Osteoblast (primary cell): Measurements from ENCODE around the gene FBXW8. TPM values are rescaled to one million over a fixed set of nuclear protein-coding genes. Genes with fewer than 3 reads are reported as not detected.
A peak's percentile ranks its signal among the peaks of the same experiment; 100 is the strongest.

ENCODE experiments used
- DNase-seq: peaks from one replicate; pipeline ENCODE4 v3.0.0; 2011; ENCODE audit warnings: low spot score, mixed read lengths; ENCODE audit not compliant: insufficient read length; ENCODE audit errors: missing footprints
- H2AFZ ChIP-seq: 2 replicates; pipeline ENCODE4 v1.6.0; 2011; ENCODE audit warnings: mild to moderate bottlenecking, low read length
- H3K27ac ChIP-seq: 2 replicates; pipeline ENCODE4 v1.5.1; 2011; ENCODE audit warnings: mild to moderate bottlenecking, low read depth, low read length, moderate library complexity
- H3K27me3 ChIP-seq: 2 replicates; pipeline ENCODE4 v1.6.0; 2012; ENCODE audit warnings: mild to moderate bottlenecking, control low read depth, inconsistent platforms, low read length, moderate library complexity; ENCODE audit not compliant: insufficient read depth
- H3K36me3 ChIP-seq: 2 replicates; pipeline ENCODE4 v1.5.1; 2011; ENCODE audit warnings: mild to moderate bottlenecking, low read length, control low read depth, moderate library complexity; ENCODE audit not compliant: insufficient read depth
- H3K4me1 ChIP-seq: 2 replicates; pipeline ENCODE4 v1.5.1; 2011; ENCODE audit warnings: mild to moderate bottlenecking, low read length, control low read depth, moderate library complexity; ENCODE audit not compliant: insufficient read depth
- H3K4me2 ChIP-seq: 2 replicates; pipeline ENCODE4 v1.6.0; 2011; ENCODE audit warnings: mild to moderate bottlenecking, low read length; ENCODE audit not compliant: insufficient read depth
- H3K4me3 ChIP-seq: fragments of 200-600 bp; sonication (generic); 3 replicates; pipeline ENCODE4 v1.5.1; 2012; ENCODE audit warnings: mild to moderate bottlenecking, low read length, inconsistent platforms; ENCODE audit not compliant: insufficient read depth
- H3K79me2 ChIP-seq: 2 replicates; pipeline ENCODE4 v1.6.0; 2012; ENCODE audit warnings: mild to moderate bottlenecking, low read length, control low read depth, inconsistent platforms; ENCODE audit not compliant: insufficient read depth
- H3K9me3 ChIP-seq: 2 replicates; pipeline ENCODE4 v1.5.1; 2011; ENCODE audit warnings: low read depth, low read length, control low read depth
- H4K20me1 ChIP-seq: 2 replicates; pipeline ENCODE4 v1.6.0; 2012; ENCODE audit warnings: mild to moderate bottlenecking, low read length, control low read depth; ENCODE audit not compliant: insufficient read depth
- total RNA-seq: library from RNA; depleted of rRNA; stranded (reverse); fragments of >200 nt; gene quantifications from 2 replicates; pipeline ENCODE4 v1.2.3, GENCODE V29; 2012
- TF ChIP-seq, protein P1 (sequence below): IDR thresholded peaks from 2 replicates; pipeline ENCODE4 v1.5.1; 2011; ENCODE audit warnings: mild to moderate bottlenecking, low read depth, low read length, moderate library complexity; ENCODE audit errors: extremely low read depth

The FBXW8 gene
- total RNA-seq, 1 donor, result 27.5 TPM

GRCh38 chr12:116924558-116925453 lies 14.1 kb downstream of the FBXW8 start:
- Histone ChIP-seq H4K20me1 (peaks cover 61% of the 10 kb centered on the region), H3K27me3 (no peaks in the 10 kb centered on the region), H3K79me2 (peaks cover 80% of the 10 kb centered on the region), H3K4me3 (no peak overlapping the region), H3K4me2 (peak overlapping the region; percentile 0), H2AFZ (no peak overlapping the region), H3K27ac (peak overlapping the region; percentile 15), H3K4me1 (peaks cover 22% of the 10 kb centered on the region), H3K36me3 (peaks cover 20% of the 10 kb centered on the region), H3K9me3 (no peaks in the 10 kb centered on the region)
- TF ChIP-seq, protein P1, sequence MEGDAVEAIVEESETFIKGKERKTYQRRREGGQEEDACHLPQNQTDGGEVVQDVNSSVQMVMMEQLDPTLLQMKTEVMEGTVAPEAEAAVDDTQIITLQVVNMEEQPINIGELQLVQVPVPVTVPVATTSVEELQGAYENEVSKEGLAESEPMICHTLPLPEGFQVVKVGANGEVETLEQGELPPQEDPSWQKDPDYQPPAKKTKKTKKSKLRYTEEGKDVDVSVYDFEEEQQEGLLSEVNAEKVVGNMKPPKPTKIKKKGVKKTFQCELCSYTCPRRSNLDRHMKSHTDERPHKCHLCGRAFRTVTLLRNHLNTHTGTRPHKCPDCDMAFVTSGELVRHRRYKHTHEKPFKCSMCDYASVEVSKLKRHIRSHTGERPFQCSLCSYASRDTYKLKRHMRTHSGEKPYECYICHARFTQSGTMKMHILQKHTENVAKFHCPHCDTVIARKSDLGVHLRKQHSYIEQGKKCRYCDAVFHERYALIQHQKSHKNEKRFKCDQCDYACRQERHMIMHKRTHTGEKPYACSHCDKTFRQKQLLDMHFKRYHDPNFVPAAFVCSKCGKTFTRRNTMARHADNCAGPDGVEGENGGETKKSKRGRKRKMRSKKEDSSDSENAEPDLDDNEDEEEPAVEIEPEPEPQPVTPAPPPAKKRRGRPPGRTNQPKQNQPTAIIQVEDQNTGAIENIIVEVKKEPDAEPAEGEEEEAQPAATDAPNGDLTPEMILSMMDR, result no peak
- peak; percentile 47 for DNase-seq

DNA sequence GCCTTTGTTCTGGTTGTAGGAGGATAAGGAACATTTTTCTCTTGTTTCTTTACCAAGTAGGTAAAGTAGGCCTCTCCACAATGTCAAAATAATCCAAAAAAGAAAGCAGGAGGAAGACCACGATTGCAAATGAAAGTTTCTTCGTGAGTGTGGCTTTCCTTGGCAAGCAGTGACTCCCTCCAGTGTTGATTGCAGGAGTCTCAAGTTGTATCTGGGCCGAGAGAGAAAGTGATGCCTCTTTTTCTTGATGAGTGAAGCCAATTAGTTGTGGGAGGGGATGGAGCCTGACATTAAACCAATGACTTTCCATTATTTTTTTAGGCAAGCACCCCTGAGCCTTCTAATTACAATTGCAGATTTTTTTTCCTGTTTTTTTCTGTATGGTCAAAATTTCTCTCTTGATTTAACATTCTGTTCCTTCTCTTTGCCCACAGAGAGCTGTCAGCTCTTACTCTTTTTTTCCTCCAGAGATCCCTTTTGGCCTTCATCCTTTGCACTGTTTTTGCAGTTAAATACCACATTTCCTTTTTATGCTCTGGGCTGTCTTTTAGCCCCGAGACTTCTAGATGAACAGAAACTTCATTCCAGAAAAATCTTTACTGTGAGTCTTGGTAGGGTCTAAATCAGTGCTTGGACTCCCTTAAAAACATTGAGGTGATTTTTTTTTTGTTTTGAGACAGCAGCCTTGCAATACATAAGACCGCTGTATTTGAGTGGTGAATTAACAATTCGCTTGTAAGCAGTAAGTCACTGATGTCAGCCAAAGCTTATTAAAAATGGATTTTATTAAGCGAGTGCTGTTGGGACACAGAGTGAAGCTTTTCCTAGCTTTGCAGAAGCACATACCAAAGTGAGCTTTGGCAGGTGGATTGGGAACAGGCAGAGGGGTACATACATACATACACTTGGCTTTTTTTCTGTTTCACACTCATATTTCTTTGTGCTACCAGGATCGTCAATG lies 15.8 kb downstream of the FBXW8 start:
- Histone ChIP-seq H3K9me3 (no peaks in the 10 kb centered on the region), H3K27ac (no peak overlapping the region), H2AFZ (no peak overlapping the region), H3K4me3 (no peak overlapping the region), H3K36me3 (peaks cover 28% of the 10 kb centered on the region), H3K27me3 (no peaks in the 10 kb centered on the region), H3K4me2 (peak overlapping the region; percentile 7), H3K79me2 (peaks cover 78% of the 10 kb centered on the region), H3K4me1 (peaks cover 22% of the 10 kb centered on the region), H4K20me1 (peaks cover 52% of the 10 kb centered on the region)
- no peak for DNase-seq
- TF ChIP-seq, protein P1, result no peak

DNA sequence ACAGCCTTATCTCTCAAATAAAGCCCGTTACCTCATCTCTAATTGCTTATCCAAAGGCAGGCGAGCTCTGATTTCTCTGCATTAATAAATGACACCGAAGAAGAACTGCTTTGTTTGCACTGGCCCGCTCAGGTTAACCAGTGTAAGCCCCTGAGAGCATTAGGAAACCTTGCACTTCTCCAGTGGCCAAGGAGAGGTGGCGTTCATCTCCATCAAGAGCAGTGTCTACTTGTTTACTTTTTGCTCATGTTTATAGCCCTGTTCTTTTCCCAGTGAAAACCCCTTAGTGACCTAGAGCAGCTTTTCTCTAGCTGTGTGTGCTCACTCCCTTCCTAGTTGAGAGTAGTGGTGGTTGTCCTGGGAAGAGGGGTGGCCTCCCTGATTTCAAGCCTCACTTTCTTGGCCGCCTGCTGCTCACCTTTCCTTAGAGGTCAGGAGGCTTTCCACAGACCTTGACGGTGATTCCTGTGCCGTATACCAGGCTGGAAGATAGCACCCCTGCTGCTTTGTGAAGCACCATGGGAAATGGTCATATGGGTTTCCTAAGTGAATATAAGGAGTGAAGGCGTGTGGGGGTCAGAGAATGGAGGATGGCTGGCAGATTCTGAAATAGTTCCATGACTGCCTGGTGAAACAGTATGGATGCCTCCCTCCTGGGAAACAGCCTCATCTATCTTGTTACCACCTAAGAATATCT lies 16.6 kb downstream of the FBXW8 start:
- Histone ChIP-seq H3K36me3 (peaks cover 28% of the 10 kb centered on the region), H3K79me2 (peaks cover 79% of the 10 kb centered on the region), H3K27me3 (no peaks in the 10 kb centered on the region), H3K4me2 (no peak overlapping the region), H3K27ac (no peak overlapping the region), H2AFZ (no peak overlapping the region), H3K4me1 (peaks cover 19% of the 10 kb centered on the region), H3K9me3 (no peaks in the 10 kb centered on the region), H4K20me1 (peaks cover 55% of the 10 kb centered on the region), H3K4me3 (no peak overlapping the region)
- TF ChIP-seq, protein P1, result no peak
- DNase-seq, result no peak
